AG04450 (cell line): ENCODE results near the gene SEPTIN7. TPM values are rescaled to one million over a fixed set of nuclear protein-coding genes. Genes with fewer than 3 reads are reported as not detected.

Experiments
- CTCF ChIA-PET: fragments of 300-600, 350-600 bp; formaldehyde crosslinking; extraction: SDS; loops from one replicate; lab custom pipeline; 2022; ENCODE audit warnings: antibody characterized with exemption, inconsistent platforms; lab: Charles Lee
- POLR2A ChIA-PET: fragments of 350-600 bp; formaldehyde crosslinking; extraction: SDS; loops from one replicate; lab custom pipeline; 2021; ENCODE audit warnings: antibody characterized with exemption, inconsistent platforms; lab: Yijun Ruan, JAX
- DNase-seq: peaks from one replicate; pipeline ENCODE4 v3.0.0-alpha.2; 2011; ENCODE audit warnings: low read depth, low spot score
- H3K27ac ChIP-seq: one replicate; pipeline ENCODE4 v1.5.1; 2012; ENCODE audit warnings: low read depth, low read length, control low read depth
- H3K27me3 ChIP-seq: one replicate; pipeline ENCODE4 v1.6.0; 2012; ENCODE audit warnings: low read length; ENCODE audit not compliant: control insufficient read depth, insufficient read depth
- H3K4me3 ChIP-seq: 2 replicates; pipeline ENCODE4 v1.5.1; 2011; ENCODE audit warnings: mild to moderate bottlenecking, low read depth, low read length, control low read depth
- H3K9me3 ChIP-seq: 2 replicates; pipeline ENCODE4 v1.5.1; 2012; ENCODE audit warnings: low read length; ENCODE audit not compliant: control insufficient read depth, insufficient read depth
- polyA plus RNA-seq: library from polyadenylated mRNA; depleted of rRNA; stranded (reverse); fragments of >200 nt; gene quantifications from 2 replicates; pipeline ENCODE4 v1.2.3, GENCODE V29; 2011
- TF ChIP-seq, protein P1 (sequence below): IDR thresholded peaks from 2 replicates; pipeline ENCODE4 v1.5.1; 2011; ENCODE audit warnings: low read depth, low read length, control low read depth, inconsistent platforms

SEPTIN7 gene
- polyA plus RNA-seq, 1 experiment = 428 TPM

DNA sequence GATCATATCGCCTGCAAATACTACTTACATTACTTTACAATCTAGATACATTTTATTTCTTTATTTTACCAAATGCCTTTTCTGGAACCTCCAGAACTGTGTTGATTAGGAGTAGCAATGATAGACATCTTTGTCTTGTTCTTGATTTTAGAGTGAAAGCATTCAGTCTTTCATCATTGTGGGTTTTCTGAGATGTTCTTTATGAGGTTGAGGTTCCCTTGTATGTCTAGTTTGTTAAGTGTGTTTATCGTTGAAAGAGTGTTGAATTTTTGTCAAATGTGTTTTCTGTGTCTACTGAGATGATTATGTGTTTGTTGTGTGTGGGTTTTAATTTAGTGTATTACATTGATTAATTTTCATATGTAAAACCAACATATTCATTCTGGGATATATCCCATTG lies 17.1 kb downstream of the SEPTIN7 start:
- Histone ChIP-seq H3K4me3 (no peak overlapping the region), H3K27me3 (no peaks in the 10 kb centered on the region), H3K27ac (no peak overlapping the region), H3K9me3 (no peaks in the 10 kb centered on the region; the same call in 1 of the 2 replicates)
- CTCF ChIA-PET = no interaction called here
- POLR2A ChIA-PET = no interaction called here
- TF ChIP-seq, protein P1, sequence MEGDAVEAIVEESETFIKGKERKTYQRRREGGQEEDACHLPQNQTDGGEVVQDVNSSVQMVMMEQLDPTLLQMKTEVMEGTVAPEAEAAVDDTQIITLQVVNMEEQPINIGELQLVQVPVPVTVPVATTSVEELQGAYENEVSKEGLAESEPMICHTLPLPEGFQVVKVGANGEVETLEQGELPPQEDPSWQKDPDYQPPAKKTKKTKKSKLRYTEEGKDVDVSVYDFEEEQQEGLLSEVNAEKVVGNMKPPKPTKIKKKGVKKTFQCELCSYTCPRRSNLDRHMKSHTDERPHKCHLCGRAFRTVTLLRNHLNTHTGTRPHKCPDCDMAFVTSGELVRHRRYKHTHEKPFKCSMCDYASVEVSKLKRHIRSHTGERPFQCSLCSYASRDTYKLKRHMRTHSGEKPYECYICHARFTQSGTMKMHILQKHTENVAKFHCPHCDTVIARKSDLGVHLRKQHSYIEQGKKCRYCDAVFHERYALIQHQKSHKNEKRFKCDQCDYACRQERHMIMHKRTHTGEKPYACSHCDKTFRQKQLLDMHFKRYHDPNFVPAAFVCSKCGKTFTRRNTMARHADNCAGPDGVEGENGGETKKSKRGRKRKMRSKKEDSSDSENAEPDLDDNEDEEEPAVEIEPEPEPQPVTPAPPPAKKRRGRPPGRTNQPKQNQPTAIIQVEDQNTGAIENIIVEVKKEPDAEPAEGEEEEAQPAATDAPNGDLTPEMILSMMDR = no peak
- DNase-seq = no peak

DNA sequence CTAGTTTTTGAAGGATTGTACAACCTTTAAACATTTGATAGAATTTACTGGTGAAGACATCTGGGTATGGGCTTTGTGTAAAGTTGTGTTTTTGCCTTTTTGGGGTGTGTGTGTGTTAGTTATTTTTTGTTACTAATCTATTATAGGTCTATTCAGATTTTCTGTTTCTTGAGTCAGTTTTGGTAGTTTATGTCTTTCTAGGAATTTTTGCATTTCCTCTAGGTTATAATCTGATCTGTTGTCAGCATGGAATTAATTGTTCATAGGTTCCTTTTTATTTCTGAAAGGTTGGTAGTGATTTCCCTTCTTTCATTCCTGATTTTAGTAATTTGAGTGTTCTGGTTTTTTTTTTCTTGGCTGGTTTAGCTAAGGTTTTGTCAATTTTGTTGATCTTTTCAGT lies 17.7 kb downstream of the SEPTIN7 start:
- ChIA-PET CTCF (interaction anchor here (1.3 kb wide), 1 partner anchor 15 kb away, joined by 6 read pairs; no protein-coding TSS in a partner anchor), POLR2A (no interaction called here)
- no peak overlapping the region for H3K4me3 ChIP-seq
- H3K9me3 ChIP-seq = no peaks in the 10 kb centered on the region; the same call in 1 of the 2 replicates
- DNase-seq = no peak
- H3K27me3 ChIP-seq = no peaks in the 10 kb centered on the region
- TF ChIP-seq, protein P1 = no peak
- H3K27ac ChIP-seq = no peak overlapping the region

- CTCF ChIA-PET = interaction anchor here (1.3 kb wide), 1 partner anchor 16 kb away, joined by 6 read pairs; no protein-coding TSS in a partner anchor
- POLR2A ChIA-PET = no interaction called here
- Histone ChIP-seq H3K4me3 (no peak overlapping the region), H3K27ac (no peak overlapping the region), H3K27me3 (no peaks in the 10 kb centered on the region), H3K9me3 (no peaks in the 10 kb centered on the region; the same call in 1 of the 2 replicates)
- TF ChIP-seq, protein P1 = no peak
- no peak for DNase-seq
These were observed 18.5 kb downstream of the SEPTIN7 start for GRCh38 chr7:35819310-35819709.

- ChIA-PET POLR2A (no interaction called here), CTCF (interaction anchor here (1.4 kb wide), 1 partner anchor 19 kb away, joined by 4 read pairs; no protein-coding TSS in a partner anchor)
- TF ChIP-seq, protein P1 = no peak
These were observed 19.3 kb downstream of the SEPTIN7 start for GRCh38 chr7:35819954-35820703.

DNA sequence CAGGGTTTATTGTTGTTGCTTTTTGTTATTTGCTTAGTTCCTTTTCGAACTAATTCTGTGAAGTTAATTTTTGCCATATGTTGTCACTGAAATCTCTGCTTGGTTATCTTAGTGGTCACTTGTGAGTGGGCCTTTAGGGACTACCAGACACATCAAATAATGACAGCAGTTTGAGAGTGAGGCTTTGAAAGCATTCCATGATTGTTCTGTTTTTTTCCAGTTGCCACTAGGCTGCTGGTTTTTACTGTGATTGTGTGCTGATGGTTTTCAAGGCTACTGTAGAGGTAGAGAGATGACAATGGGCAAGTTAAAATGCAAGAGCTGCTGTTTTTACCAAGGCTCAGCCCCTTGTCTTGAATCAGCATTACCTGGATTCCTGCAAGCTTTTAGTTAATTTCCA lies 20.0 kb downstream of the SEPTIN7 start:
- TF ChIP-seq, protein P1 = no peak
- no peak for DNase-seq
- Histone ChIP-seq H3K27ac (no peak overlapping the region), H3K4me3 (no peak overlapping the region), H3K9me3 (no peaks in the 10 kb centered on the region), H3K27me3 (no peaks in the 10 kb centered on the region)
- ChIA-PET CTCF (interaction anchor here (1.4 kb wide), 1 partner anchor 19 kb away, joined by 4 read pairs; no protein-coding TSS in a partner anchor), POLR2A (no interaction called here)

More at GRCh38 chr7:35819954-35820703, 19.3 kb downstream of the SEPTIN7 start:
- no peak overlapping the region for H3K4me3 ChIP-seq
- no peaks in the 10 kb centered on the region for H3K9me3 ChIP-seq
- no peaks in the 10 kb centered on the region for H3K27me3 ChIP-seq
- H3K27ac ChIP-seq = no peak overlapping the region
- DNase-seq = no peak
